SK-N-MC (cell line): Measurements from ENCODE around the gene LAMA3.

Experiments
- EZH2 ChIP-seq: fragments of 200-600 bp; sonication (generic); IDR thresholded peaks from one replicate; pipeline ENCODE4 v1.6.1; 2017; ENCODE audit warnings: antibody characterized with exemption
- FOXP2 ChIP-seq: optimal IDR thresholded peaks from 2 replicates; pipeline ENCODE3; 2011; ENCODE audit warnings: mild to moderate bottlenecking, moderate library complexity; ENCODE audit not compliant: insufficient read depth; ENCODE audit errors: extremely low read length, control extremely low read depth
- POLR2AphosphoS5 ChIP-seq: IDR thresholded peaks from 2 replicates; pipeline ENCODE4 v1.6.1; 2012; ENCODE audit warnings: mild to moderate bottlenecking, low read depth, low read length, borderline replicate concordance

DNA sequence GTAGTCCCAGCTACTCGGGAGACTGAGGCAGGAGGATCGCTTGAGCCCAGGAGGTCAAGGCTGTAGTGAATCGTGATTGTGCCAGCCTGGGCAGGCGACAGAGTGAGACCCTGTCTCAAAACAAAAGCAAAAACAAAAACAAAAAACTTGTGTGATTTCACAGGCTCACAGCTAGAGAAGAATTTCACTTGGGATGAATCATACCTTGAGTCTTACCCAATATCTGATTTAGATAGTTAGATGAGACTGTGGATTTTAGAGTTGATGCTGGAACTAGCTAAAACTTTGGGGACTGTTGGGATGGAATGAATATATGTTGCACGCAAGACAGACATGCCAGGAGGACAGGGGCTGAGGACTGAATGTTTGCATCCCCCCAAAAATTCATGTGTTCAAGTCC is 31.0 kb upstream of the LAMA3 start:
- TF ChIP-seq POLR2AphosphoS5, result no peak
- TF ChIP-seq EZH2, result no peak
- TF ChIP-seq FOXP2, result no peak
